HG02759 (cell line): Measurements from ENCODE around the gene RAI1.

Source experiments
- ATAC-seq: cut with Tn5 transposase; IDR thresholded peaks from one replicate; pipeline ENCODE4 v1.9.1; 2021; ENCODE audit warnings: mild to moderate bottlenecking, moderate library complexity; ENCODE audit not compliant: unreplicated experiment

Gene RAI1

DNA sequence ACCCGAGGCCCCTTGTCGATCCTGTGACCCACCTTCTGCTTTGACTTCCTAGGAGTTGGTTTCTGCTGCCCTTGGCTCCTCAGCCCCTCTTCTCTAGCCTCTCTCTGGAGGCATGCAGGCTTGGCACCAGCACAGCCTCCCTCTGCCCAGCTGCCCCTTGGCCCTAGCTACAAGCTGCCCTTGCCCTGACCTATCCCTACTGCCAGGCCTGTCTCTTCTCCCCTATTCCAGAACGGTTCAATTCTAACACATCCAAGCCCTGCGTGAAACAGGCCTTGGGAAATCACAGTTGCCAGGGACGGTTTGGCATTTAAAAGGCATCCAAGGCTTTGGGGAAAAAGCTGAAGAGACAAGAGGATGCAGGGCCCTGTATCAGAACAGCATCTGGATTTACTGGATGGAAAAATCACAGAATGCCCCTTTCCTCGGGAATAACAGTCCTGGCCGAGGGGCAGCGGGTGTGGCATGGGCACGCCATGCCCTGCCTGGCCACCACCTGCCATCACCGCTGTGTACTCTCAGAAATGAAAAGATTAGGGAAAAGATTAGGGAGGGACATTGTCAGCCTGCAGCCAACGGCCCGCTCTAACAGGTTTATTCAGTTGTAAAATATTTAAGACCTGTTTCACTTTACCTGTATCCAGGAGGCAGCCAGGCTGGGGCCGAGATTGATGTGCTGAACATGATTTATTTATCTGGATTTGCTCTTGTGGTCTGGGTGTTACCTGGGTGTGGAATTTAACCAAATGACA, 15.8 kb downstream of the RAI1 start:
- ATAC-seq: no peak

- no peak for ATAC-seq
Measured at GRCh38 chr17:17698371-17698770, 17.1 kb downstream of the RAI1 start.

DNA sequence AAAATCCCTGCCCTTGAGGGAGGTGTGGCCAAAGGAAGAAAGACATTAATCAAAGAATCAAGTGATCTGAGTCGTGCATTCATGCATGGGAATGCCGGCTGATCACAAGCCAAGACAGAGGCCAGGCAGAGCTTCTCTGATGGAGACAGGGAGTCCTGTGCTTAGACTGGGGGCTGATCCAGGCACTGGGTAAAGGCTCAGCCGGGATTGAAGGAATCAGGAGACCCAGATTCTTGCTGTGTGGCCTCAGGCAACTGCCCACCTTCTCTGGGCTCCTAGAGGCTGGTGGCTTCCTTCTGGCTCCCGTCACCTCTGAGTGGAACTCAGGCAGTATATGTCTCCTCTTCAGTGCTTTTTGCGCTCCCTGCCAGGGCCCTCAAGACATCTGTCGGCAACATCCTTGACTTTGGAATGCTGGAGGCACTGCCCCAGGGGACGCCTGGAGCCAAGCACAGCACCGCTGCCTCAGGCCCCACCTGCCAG, 17.7 kb downstream of the RAI1 start:
- no peak for ATAC-seq

DNA sequence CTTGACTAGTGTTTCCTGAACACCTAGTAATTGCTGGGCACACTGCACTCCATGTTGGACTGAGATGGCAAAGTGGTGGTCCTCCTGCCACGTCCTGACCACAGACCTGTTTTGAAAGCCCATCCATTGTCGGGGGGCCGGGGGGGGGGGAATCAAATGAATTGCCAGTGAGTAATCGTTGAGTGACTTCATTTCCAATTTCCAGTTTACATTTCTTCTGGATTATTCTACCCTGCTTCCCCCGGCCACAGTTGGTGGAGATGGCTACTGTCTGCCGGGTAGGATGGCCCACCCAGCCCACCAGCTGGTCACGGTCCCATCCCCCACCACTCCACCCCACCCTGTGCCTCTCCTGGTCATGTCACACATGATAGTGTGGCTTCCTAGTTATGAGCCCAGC, 18.2 kb downstream of the RAI1 start:
- no peak for ATAC-seq

DNA sequence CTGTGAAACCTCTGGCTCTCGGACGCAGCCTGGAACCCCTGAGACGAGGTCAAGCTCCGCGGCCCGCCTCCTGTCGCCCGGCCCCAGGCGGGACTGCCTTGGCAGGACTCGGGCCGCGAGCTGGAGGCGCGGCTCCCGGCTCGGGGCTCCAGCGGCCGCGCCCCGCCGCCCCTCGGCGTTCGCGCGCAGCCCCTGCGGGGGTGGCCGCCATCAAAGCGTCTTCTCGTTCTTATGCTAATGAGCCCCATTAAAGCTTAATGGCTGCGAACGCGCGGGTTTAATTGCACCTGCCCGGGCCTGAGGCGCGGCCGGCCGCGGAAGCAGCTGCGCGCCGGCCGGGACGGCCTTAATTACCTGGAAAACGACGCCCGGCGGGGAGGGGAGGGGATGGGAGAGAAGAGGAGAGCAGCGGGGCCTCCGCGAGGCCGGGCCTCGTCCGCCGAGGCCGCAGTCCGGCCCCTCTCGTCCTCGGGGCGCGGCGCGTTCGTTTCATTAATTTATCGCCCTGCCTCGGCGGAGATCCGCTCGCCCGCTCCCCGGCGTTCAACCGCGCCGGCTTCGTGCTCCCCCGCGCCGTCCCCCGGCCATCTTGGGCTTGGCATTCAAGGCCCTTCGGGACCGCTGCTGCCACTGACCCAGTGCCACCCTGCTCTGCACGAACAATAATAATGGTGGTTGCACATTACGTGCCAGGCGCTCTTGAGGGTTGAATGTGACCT, 19.2 kb downstream of the RAI1 start:
- no peak for ATAC-seq

DNA sequence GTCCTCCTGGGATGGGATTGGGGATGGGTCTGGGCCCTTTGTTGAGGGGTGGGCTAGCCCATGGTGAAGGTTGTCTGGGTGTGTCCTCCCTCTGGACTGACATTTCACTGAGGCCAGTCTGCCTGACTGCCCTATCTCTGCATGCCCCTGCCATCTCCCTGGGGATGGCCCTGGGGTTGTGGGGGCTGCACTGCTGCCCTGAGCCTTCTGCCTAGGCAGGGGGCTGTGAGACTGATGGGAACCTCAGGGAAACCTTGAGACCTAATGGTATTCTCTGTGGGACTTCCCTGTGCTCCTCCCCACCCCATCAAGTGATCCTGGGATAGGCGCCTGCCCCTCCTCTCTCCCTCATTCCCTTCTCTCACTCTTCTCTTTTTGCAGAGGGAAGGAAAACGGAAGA, 19.9 kb downstream of the RAI1 start:
- ATAC-seq: no peak

GRCh38 chr17:17701658-17702057, 20.4 kb downstream of the RAI1 start:
- no peak for ATAC-seq

DNA sequence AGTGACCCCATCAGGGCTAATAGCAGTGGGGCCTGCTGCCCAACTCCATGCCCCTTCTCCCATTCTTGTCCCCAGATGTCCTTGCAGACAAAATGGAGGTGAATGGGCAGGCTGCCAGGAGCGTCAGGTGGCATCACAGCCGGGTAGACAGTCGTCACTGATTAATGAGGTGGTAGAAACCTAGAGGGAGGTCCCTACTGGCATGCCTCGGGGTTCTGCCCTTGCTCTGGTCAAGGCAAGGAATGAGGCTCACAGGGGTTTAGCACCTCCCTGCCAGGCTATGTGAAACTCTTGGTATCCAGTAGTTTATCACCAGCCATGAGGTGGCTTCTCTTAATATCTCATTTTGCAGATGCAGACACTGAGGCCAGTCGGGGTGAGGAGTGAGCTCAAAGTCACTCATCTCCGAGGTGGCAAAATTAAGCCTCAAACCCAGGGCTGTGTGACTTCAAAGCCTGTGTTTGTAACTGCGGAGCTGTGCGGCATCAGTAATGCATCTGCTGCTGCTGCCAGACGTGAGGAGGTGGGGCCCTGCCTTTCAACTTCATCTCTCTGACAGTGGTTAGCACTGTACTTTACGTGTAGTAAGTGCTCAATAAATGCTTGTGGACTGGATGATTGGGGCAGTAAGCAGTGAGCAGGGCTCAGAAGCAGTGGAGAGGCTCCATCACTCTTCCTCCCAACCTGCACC, 21.3 kb downstream of the RAI1 start:
- ATAC-seq: no peak

DNA sequence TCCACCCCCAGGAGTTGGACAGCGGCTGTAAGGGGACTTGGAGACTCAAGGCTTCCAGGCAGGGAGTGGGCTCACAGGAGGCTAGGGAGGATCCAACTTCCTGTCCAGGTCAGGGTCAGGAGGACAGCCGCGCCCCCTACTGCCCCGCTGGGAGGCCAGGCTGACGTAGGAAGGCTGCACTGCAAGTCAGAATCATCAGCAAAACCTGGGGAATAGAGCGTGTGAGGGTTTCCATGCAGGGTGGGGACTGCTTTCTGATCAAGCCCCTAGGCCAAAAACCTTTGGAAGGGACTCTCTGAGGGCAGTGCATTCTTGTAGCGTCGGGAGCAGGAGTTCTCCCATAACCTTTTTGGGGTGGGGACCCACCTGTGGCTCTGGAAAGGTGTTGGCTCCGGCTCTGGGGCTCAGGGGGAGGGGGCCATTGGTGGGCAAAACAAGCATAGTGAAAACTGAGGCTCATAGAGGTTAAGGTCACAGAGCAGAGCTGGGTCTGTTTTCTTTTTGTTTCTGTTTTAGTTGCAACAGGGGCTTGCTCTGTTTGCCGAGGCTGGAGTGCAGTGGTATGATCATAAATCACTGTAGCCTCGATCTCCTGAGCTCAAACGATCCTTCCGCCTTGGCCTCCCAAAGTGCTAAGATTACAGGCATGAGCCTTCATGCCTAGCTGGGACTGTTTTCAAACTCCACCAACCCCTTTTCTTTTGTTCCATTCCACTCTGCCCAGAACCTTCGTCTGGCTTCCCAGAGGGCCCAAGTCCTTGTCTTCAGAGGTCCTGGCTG, 22.1 kb downstream of the RAI1 start:
- ATAC-seq: no peak

GRCh38 chr17:17704931-17705330, 23.7 kb downstream of the RAI1 start:
- no peak for ATAC-seq

DNA sequence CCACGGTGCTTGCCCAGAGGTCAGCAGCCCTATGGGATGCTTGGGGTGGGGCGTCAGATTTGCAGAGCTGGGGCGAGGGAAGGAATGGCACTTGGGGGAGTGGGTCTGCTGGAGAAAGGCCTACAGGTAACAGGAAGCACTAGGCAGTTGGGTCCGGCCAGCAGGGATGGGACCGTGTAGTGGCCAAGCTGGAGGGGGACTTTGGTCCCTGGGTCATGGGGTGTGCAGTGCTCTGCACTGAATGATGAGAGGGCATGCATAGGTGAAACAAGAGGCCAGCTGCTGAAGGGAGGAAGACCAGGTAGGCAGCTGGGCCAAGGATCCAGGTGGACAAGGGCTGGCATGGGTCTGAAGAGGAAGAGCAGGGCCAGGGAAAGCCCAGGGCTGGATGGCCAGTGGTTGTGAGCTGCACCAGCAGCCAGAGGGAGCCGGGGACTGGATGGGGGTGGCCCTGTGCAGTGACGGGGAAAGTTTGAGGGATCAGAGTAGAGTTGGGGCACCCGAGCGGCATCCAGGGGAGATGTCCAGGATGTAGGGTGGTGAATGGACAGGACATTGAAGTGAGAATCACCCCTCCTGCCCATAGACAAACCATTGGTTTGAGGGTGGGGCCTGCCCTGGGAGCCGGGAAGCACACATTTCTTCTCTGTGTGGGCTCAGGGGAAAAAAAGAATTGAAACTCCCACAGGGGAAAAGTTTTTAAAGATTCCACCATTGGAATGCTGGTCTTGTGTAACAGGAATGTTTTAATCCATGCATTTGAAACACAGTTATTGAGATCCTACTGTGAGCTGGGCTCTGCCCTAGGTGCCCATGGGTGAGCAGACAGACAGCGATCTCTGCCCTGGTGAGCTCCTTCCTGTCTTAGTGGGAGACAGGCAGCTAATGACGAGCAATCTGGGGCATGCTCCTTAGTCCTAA, 25.1 kb downstream of the RAI1 start:
- no peak for ATAC-seq

DNA sequence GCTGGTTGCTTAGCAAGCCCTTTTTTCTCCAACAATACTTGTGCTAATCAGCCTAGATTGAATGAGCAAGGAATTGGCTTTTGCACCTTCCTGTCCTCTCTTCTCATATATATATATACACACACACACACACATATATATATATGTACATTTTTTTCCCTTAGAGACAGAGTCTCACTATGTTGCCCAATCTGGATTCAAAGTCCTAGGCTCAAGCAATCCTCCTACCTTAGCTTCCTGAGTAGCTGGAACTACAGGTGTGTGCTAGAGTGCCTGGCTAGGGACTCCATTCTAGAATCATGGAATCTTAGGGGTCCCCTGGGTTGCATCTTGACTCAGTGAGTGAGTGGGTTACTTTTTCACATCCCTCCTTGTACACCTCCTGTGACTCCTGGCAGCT, 27.0 kb downstream of the RAI1 start:
- ATAC-seq: no peak

DNA sequence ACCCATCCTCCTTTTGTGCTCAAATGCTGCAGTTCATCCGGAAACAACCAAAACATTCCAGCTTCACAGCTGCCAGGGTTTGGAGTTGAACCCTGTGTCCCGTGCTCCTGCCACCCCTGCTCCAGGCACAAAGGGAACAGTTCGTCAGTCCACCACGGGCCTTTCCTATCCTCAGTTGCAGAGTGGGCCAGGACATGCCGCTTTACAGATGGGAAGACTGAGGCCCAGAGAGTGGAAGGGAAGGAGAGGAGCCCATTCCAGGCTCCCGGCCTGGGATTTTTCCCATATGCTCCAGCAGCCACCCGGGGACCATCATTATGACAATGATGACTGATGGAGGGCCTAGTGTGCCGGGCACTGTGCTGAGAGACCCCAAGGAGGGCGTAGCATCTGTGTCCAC, 27.6 kb downstream of the RAI1 start:
- ATAC-seq: no peak

DNA sequence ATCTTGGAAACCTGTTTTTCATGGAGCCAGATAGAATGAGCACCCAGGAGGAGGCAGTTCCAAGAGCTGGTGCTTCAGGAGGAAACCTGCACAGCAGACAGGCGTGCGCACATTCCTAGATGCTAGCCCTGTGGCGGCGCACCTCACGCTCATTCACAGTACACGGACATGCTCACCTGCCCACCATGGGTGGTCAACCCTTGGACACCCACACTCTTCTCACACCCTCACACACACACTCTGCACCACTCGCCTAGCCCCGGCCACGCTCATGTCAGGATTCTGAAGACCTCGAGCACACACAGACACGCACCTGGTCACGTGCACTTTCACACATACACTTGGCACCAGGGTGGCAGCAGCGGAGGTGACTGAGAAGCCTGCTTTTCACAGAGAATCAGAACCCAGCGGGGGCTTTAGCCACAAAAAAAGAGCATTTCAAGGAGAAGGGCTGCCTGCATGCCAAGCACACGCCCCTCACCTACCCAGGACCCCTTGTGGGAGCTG, 28.6 kb downstream of the RAI1 start:
- no peak for ATAC-seq

GRCh38 chr17:17710355-17710727, 29.1 kb downstream of the RAI1 start:
- ATAC-seq: no peak

DNA sequence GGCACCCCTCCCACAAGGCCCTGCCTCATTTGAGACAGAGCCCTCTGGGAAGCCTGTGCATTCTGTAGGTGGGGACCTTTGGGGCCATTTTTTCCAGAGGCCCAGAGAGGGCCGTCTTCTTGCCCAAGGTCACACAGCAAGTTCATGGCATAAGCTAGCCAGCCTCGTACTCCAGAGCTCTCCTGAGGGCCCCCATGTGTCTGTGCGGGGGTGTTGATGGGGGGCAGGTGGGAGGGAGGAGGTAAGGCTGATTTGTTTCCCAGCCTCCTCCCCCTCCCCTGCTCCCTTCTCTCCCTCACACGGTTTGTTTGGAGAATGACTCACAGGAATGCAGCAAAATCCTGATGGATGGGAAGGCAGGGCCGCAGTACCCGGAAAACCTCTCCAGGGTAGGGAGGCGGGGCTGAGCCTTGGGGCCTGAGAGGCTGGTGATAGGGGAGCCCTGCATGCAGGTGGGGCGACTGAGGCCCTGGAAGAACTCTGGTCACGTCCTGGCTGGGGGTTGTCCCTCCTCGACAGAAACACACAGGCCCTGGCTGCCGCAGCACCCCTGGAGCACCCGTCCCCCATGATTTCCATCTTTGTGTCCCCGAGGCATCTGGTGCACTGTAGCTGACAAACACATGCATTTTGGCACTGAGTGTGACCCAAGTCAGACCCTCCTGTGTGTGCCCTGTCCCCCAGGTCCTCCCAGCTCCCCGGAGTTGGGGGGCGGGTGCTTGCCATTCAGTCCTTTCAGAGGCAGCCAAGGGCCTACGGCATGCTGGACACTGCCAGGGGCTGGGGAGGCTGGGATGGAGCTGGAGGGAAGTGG, 29.7 kb downstream of the RAI1 start:
- no peak for ATAC-seq

- no peak for ATAC-seq
Measured at GRCh38 chr17:17711641-17712162, 30.4 kb downstream of the RAI1 start.

GRCh38 chr17:17712268-17712924, 31.1 kb downstream of the RAI1 start:
- peak; percentile 87 for ATAC-seq
